Loucy (cell line): Measurements from ENCODE around the gene GALNT5.

Experiments used
- H2AFZ ChIP-seq: fragments of 200-600 bp; sonication (generic); 2 replicates; pipeline ENCODE4 v1.6.0; 2016; ENCODE audit warnings: antibody characterized with exemption, mild to moderate bottlenecking, low read length, moderate library complexity
- H3F3A ChIP-seq: fragments of 200-600 bp; 2 replicates; pipeline ENCODE4 v1.6.0; 2016; ENCODE audit warnings: antibody characterized with exemption, low read depth, mild to moderate bottlenecking
- H3K27me3 ChIP-seq: fragments of 200-600 bp; sonication (generic); 2 replicates; pipeline ENCODE4 v1.6.1; 2014; ENCODE audit warnings: low read length, mild to moderate bottlenecking; ENCODE audit not compliant: insufficient read depth, poor library complexity, severe bottlenecking
- H3K36me3 ChIP-seq: fragments of 200-600 bp; sonication (generic); 2 replicates; pipeline ENCODE4 v1.6.1; 2016; ENCODE audit warnings: low read length; ENCODE audit not compliant: insufficient read depth
- H3K4me1 ChIP-seq: fragments of 200-600 bp; sonication (generic); 2 replicates; pipeline ENCODE4 v1.5.1; 2014; ENCODE audit warnings: low read length, mild to moderate bottlenecking; ENCODE audit not compliant: insufficient read depth, poor library complexity, severe bottlenecking
- H3K4me2 ChIP-seq: fragments of 200-600 bp; sonication (generic); 2 replicates; pipeline ENCODE4 v1.6.0; 2014; ENCODE audit warnings: antibody characterized with exemption, low read length, low read depth, mild to moderate bottlenecking; ENCODE audit not compliant: poor library complexity, severe bottlenecking
- H3K4me3 ChIP-seq: fragments of 200-600 bp; sonication (generic); 2 replicates; pipeline ENCODE4 v1.5.1; 2014; ENCODE audit warnings: low read length, mild to moderate bottlenecking, mixed read lengths; ENCODE audit not compliant: poor library complexity, severe bottlenecking
- H3K79me2 ChIP-seq: fragments of 200-600 bp; sonication (generic); 2 replicates; pipeline ENCODE4 v1.6.1; 2014; ENCODE audit warnings: low read length; ENCODE audit not compliant: insufficient read depth
- H3K9ac ChIP-seq: fragments of 200-600 bp; sonication (generic); 2 replicates; pipeline ENCODE4 v1.6.0; 2014; ENCODE audit warnings: mild to moderate bottlenecking, low read depth, low read length, moderate library complexity; ENCODE audit not compliant: poor library complexity, severe bottlenecking
- H3K9me2 ChIP-seq: fragments of 200-600 bp; sonication (generic); replicated peaks from 2 replicates; pipeline ENCODE4 v1.6.1; 2016; ENCODE audit warnings: low read depth, low read length, mixed read lengths
- H3K9me3 ChIP-seq: fragments of 200-600 bp; sonication (generic); 2 replicates; pipeline ENCODE4 v1.6.1; 2014; ENCODE audit warnings: mild to moderate bottlenecking, antibody characterized with exemption, low read length, low read depth; ENCODE audit not compliant: insufficient read depth
- H4K20me1 ChIP-seq: fragments of 200-600 bp; sonication (generic); 2 replicates; pipeline ENCODE4 v1.6.0; 2014; ENCODE audit warnings: antibody characterized with exemption, low read length, mild to moderate bottlenecking; ENCODE audit not compliant: insufficient read depth, poor library complexity, severe bottlenecking
- CTCF ChIP-seq: fragments of 200-600 bp; sonication (generic); conservative IDR thresholded peaks from 2 replicates; pipeline ENCODE4 v1.5.1; 2014; ENCODE audit warnings: mild to moderate bottlenecking, antibody characterized with exemption, low read length
- EZH2phosphoT487 ChIP-seq: fragments of 200-600 bp; IDR thresholded peaks from 2 replicates; pipeline ENCODE4 v1.6.1; 2018; ENCODE audit warnings: antibody characterized with exemption, mild to moderate bottlenecking, moderate library complexity, borderline replicate concordance

GALNT5 gene

GRCh38 chr2:157327621-157328500 is 70.4 kb downstream of the GALNT5 start:
- TF ChIP-seq EZH2phosphoT487: no peak
- TF ChIP-seq CTCF: peak; percentile 95
- no peaks in the 10 kb centered on the region for H3K9me3 ChIP-seq
- no peaks in the 10 kb centered on the region for H3K79me2 ChIP-seq
- no peaks in the 10 kb centered on the region for H3K27me3 ChIP-seq
- no peaks in the 10 kb centered on the region for H3F3A ChIP-seq
- no peak overlapping the region for H3K9ac ChIP-seq
- H4K20me1 ChIP-seq: no peaks in the 10 kb centered on the region
- H3K36me3 ChIP-seq: no peaks in the 10 kb centered on the region
- H3K4me2 ChIP-seq: no peak overlapping the region
- H3K9me2 ChIP-seq: no peaks in the 10 kb centered on the region
- H3K4me3 ChIP-seq: no peak overlapping the region
- no peak overlapping the region for H2AFZ ChIP-seq
- H3K4me1 ChIP-seq: no peaks in the 10 kb centered on the region

- TF ChIP-seq EZH2phosphoT487 (no peak), CTCF (no peak)
- no peaks in the 10 kb centered on the region for H3F3A ChIP-seq
- no peaks in the 10 kb centered on the region for H3K9me3 ChIP-seq
- no peak overlapping the region for H2AFZ ChIP-seq
- no peak overlapping the region for H3K4me3 ChIP-seq
- H3K27me3 ChIP-seq: no peaks in the 10 kb centered on the region
- no peaks in the 10 kb centered on the region for H3K79me2 ChIP-seq
- H3K36me3 ChIP-seq: no peaks in the 10 kb centered on the region
- H3K9ac ChIP-seq: no peak overlapping the region
- H4K20me1 ChIP-seq: no peaks in the 10 kb centered on the region
- no peak overlapping the region for H3K4me2 ChIP-seq
- no peaks in the 10 kb centered on the region for H3K9me2 ChIP-seq
- no peaks in the 10 kb centered on the region for H3K4me1 ChIP-seq
Observed at GRCh38 chr2:157329524-157329923, 72.0 kb downstream of the GALNT5 start.

GRCh38 chr2:157333304-157334047 is 76.0 kb downstream of the GALNT5 start:
- Histone ChIP-seq H3K9ac (no peak overlapping the region), H3K79me2 (no peaks in the 10 kb centered on the region), H3K36me3 (no peaks in the 10 kb centered on the region), H3K9me3 (no peaks in the 10 kb centered on the region), H4K20me1 (no peaks in the 10 kb centered on the region), H3K27me3 (no peaks in the 10 kb centered on the region), H3K4me3 (no peak overlapping the region), H3K9me2 (no peaks in the 10 kb centered on the region), H3K4me2 (no peak overlapping the region), H3F3A (no peaks in the 10 kb centered on the region), H3K4me1 (no peaks in the 10 kb centered on the region), H2AFZ (no peak overlapping the region)
- no peak for TF ChIP-seq CTCF
- no peak for TF ChIP-seq EZH2phosphoT487
